B cell (primary cell): ENCODE data around the gene ARSI.

Source experiments
- EZH2 ChIP-seq: IDR thresholded peaks from 2 replicates; pipeline ENCODE4 v1.6.1; 2012; ENCODE audit warnings: borderline replicate concordance, low read depth, mild to moderate bottlenecking, moderate library complexity, low read length; ENCODE audit not compliant: insufficient read depth, poor library complexity, severe bottlenecking
- TF ChIP-seq, protein P1 (sequence below): fragments of 200-600 bp; IDR thresholded peaks from one replicate; pipeline ENCODE4 v1.8.0; 2022; ENCODE audit warnings: antibody characterized with exemption, mild to moderate bottlenecking

DNA sequence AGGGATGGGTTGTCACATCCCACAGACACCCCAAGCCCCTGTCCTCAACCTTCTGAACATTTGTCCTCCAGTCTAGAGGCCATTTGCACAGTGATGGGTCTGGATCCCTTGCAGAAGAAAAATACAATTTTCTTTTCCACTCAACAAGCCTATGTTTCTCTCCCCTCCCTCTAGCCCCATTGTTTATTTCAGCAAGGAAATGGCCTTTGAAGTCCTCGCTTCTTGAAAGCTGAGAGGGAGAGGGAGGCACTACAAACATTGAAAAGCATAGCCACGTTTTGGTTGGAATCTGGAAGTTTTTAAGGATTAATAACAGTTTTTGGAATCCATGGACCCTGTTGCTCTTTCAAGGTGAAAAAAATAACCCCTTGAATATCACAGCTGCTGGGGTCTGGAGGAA is 24.0 kb upstream of the ARSI start:
- TF ChIP-seq, protein P1, sequence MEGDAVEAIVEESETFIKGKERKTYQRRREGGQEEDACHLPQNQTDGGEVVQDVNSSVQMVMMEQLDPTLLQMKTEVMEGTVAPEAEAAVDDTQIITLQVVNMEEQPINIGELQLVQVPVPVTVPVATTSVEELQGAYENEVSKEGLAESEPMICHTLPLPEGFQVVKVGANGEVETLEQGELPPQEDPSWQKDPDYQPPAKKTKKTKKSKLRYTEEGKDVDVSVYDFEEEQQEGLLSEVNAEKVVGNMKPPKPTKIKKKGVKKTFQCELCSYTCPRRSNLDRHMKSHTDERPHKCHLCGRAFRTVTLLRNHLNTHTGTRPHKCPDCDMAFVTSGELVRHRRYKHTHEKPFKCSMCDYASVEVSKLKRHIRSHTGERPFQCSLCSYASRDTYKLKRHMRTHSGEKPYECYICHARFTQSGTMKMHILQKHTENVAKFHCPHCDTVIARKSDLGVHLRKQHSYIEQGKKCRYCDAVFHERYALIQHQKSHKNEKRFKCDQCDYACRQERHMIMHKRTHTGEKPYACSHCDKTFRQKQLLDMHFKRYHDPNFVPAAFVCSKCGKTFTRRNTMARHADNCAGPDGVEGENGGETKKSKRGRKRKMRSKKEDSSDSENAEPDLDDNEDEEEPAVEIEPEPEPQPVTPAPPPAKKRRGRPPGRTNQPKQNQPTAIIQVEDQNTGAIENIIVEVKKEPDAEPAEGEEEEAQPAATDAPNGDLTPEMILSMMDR, result no peak
- no peak for TF ChIP-seq EZH2
